HG03565 (cell line): ENCODE data around the gene ZNF688.
A peak's percentile ranks its signal among the peaks of the same experiment; 100 is the strongest.
"Not testable (repeated sequence)": the region's sequence is repeated elsewhere in the genome, so short reads cannot be mapped to it uniquely, and the experiment has no call there.

Source experiments
- ATAC-seq: cut with Tn5 transposase; IDR thresholded peaks from one replicate; pipeline ENCODE4 v1.9.1; 2021; ENCODE audit warnings: mild to moderate bottlenecking, moderate library complexity; ENCODE audit not compliant: unreplicated experiment

The ZNF688 gene

GRCh38 chr16:30571445-30572322, at the start of gene ZNF688:
Gene ZNF688, minus strand, starts transcription at chr16:30571714. Its CDS starts 85 bp downstream, at chr16:30571629.
- peak; percentile 52 for ATAC-seq

GRCh38 chr16:30620169-30620568, 48.7 kb upstream of the ZNF688 start:
- ATAC-seq: no peak

- no peak for ATAC-seq
Observed at GRCh38 chr16:30619638-30620037, 48.1 kb upstream of the ZNF688 start.

DNA sequence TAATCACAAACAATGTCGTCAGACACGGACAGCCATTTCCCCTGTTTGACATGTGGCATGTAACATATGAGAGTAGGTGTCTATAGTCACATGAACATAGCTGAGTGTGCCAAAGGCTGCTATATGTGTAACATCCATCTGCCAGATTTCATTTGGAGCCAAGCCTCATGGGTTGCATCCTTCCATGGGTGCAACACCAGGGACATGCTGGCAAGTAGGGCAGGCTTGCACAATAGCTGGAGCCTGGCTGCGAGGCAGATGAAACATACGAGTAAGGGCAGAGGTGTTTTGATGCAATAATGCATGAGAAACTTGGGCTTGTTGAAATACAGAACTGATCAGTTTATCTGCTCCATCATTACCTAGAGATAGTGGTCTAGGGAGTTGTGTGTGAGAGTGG, 47.7 kb upstream of the ZNF688 start:
- ATAC-seq: no peak

DNA sequence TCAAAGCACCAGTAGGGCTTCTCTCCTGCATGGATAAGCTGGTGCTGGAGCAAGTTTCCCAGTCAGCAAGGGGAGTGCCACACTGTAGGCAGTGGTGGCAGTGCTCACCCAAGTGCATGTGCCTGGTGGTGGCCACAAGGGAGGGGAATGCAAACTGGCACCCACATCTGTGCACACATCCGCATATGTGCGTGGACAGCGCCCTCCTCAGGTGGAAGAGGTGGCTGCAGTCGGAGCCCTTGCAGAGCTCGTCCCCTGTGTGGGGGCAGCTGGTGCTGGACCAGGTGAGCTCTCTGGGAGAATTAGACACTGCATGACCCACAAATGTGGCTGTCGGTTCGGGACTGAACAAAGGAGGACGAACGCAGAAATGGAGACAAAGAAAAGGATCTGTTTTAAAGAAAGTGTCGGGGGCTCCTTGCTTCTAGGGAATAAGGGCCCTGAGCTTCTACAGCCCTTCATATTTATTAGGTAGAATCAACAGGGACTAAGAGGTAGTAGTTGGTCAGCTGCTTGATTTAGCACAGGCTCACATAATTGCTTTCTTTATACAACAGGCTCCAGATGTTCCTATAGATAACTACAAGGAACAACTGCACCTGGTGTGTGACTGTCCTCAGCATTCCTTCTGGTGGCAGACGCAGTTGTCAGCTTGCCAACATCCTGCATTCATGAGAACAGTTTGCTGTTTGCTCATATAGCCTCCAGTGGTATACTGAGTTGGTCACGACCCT, 44.0 kb upstream of the ZNF688 start:
- ATAC-seq: no peak

DNA sequence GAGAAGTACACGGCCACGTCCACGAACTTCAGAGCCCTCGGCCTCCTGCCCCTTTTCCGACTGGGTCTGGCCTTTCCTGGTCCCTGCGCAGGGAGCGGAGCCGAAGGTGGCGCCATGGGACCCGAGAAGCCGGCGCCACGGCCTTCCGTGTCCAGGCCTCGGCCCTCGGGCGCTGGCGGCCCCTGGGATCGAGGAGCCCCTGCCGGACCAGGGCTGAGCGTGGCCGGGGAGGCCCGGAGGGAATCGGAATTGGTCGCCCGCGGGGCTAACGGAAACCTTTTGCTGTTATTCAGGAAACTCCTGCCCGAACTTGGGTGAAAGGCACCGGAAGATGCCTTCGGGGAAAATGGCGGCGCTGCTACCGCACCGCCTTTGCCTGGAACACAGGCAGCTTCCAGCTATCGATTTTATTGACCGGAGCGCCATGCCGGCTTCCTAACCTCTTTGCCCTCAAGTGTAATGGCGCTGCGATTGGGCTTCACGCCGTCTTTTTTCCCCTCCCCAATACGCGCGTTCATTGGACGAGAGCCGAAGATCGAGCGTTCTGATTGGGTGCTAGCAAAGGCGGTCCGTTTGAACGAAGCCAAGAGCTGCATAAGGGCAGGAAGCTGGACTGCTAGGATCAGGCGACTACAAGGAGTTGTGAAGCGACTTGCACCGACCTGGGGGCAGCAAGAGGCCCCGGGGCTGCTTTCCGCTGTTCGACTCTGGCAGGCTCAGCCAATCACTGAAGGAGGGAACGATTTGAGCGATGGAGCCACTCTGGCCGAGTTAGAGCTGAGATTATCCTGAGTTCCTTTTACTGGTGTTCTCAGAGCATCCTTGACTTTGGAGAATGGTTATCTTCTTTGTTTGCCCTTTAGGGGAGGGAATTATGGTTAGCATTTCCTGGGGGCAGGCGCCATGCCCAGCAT, 38.7 kb upstream of the ZNF688 start, which contains the start of gene ZNF689:
Gene ZNF689, minus strand, starts transcription at position 464 of the 914 bp plus-strand sequence. Its CDS starts 348 bp downstream, at position 116.
- ATAC-seq: peak; percentile 76

GRCh38 chr16:30609002-30609925, 37.8 kb upstream of the ZNF688 start:
- no peak for ATAC-seq

DNA sequence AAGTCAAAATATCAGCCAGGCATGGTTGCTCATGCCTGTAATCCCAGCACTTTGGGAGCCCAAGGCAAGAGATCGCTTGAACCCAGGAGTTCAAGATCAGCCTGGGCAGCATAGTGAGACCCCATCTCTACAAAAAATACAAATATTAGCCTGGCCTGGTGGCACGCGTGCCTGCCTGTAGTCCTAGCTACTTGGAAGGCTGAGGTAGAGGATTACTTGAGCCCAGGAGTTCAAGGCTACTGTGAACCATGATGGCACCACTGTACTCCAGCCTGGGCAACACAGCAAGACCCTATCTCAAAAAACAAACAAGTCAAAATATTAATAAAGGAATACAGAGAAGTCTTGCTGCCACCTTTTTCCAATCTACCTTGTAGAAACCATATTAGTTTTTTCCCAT, 34.5 kb upstream of the ZNF688 start:
- no peak for ATAC-seq

DNA sequence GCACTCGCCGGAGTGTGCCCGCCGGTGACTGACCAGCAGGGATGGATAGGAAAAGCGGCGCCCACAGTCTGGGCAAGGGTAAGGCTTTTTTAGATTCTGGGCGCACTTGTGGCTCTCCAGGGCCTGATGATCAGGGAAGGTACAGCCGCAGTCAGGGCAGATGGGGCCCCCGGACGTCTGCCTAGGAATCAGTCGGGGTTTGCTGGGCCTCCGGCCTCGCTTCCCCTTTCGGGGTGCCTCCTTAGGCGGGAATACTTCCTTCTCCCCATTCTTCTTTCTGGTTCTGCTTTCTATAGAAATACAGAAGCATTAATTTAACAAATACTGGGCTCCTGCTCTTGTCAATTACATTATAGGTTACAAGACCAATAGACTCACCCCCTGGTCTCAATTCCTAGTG, 33.6 kb upstream of the ZNF688 start:
- ATAC-seq: no peak

GRCh38 chr16:30604316-30604947, 32.9 kb upstream of the ZNF688 start:
- no peak for ATAC-seq

GRCh38 chr16:30603945-30604315, 32.4 kb upstream of the ZNF688 start:
- ATAC-seq: no peak

DNA sequence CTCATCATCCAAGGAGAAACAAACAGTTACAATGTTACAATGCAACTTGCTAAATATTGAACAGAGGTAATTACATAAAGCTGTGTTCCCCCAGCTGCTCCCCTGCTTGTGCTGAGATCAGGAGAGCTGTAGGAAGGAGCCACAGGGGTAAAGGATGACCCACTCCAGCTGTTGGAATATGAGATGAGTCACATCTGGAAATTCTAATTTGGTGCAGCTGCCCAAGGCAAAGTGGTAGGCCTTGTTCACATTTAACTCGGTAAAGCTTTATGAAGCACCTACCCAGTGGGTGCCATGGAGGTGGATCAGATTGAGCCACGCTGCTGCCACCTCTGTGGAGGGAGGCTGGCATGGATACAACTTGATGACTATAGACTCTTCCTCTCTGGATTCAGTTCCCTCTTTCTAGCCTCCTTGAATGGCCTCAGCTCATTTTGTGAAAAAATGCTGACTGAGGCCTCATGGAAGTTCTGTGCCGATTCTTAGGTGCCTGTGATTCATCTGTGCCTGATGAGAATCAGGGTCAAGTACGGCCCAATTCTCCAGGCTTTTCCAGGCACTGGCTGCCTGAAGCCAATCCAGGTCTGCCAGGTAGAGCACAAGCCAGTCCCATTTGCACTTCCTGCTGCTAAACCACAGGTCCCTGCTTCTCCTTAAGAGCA, 31.2 kb upstream of the ZNF688 start:
- no peak for ATAC-seq

- ATAC-seq: no peak
Observed at GRCh38 chr16:30601966-30602365, 30.5 kb upstream of the ZNF688 start.

GRCh38 chr16:30600929-30601328, 29.4 kb upstream of the ZNF688 start:
- no peak for ATAC-seq

- ATAC-seq: no peak
Observed at GRCh38 chr16:30600215-30600614, 28.7 kb upstream of the ZNF688 start.

GRCh38 chr16:30592871-30593270, 21.4 kb upstream of the ZNF688 start:
- ATAC-seq: no peak

GRCh38 chr16:30590869-30591268, 19.4 kb upstream of the ZNF688 start:
- not testable (repeated sequence) for ATAC-seq

- ATAC-seq: not testable (repeated sequence)
Observed at GRCh38 chr16:30589582-30589981, 18.1 kb upstream of the ZNF688 start.

DNA sequence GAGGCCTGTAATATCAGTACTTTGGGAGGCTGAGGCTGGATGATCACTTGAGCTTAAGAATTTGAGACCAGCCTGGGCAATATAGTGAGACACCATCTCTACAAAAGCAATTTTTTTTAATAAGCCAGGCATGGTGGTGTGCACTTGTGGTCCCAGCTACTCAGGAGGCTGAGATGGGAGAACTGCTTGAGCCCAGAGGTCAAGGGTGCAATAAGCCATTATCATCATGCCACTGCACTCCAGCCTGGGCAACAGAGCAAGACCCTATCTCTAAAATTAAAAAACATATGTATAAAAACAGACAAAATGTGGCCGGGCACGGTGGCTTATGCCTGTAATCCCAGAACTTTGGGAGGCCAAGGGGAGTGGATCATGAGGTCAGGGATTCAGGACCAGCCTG, 17.1 kb upstream of the ZNF688 start:
- ATAC-seq: no peak
